HL-60/S4 treated with retinoic acid at 250 ng/mL for 4 days and 3 days (cell line): ENCODE results near the gene GRB2.
"Not testable (repeated sequence)": the region's sequence is repeated elsewhere in the genome, so short reads cannot be mapped to it uniquely, and the experiment has no call there.

ENCODE experiments used
- in situ Hi-C: fragments of 300-500 bp; cut with MboI; formaldehyde crosslinking; loops from 2 replicates; pipeline ENCODE4 v1.7.0; 2022; ENCODE audit warnings: low sequenced_read_pairs

Gene GRB2

GRCh38 chr17:75388476-75389030, 16.9 kb downstream of the GRB2 start:
- in situ Hi-C loops: no loop called here

- in situ Hi-C loops: no loop called here
These were observed 17.7 kb downstream of the GRB2 start for GRCh38 chr17:75387771-75388170.

- in situ Hi-C loops: no loop called here
These were observed 19.0 kb downstream of the GRB2 start for GRCh38 chr17:75386430-75386829.

- in situ Hi-C loops: no loop called here
These were observed 20.7 kb downstream of the GRB2 start for GRCh38 chr17:75384751-75385150.

- in situ Hi-C loops: no loop called here
These were observed 21.7 kb downstream of the GRB2 start for GRCh38 chr17:75383842-75384195.

- in situ Hi-C loops: no loop called here
These were observed 24.7 kb downstream of the GRB2 start for GRCh38 chr17:75380750-75381149.

- in situ Hi-C loops: no loop called here
These were observed 25.2 kb downstream of the GRB2 start for GRCh38 chr17:75380315-75380714.

- in situ Hi-C loops: not testable (repeated sequence)
These were observed 26.1 kb downstream of the GRB2 start for GRCh38 chr17:75379426-75379825.

GRCh38 chr17:75373280-75373679, 32.2 kb downstream of the GRB2 start:
- in situ Hi-C loops: no loop called here

GRCh38 chr17:75371981-75372380, 33.5 kb downstream of the GRB2 start:
- in situ Hi-C loops: no loop called here

- in situ Hi-C loops: no loop called here
These were observed 34.1 kb downstream of the GRB2 start for GRCh38 chr17:75371339-75371738.

GRCh38 chr17:75370286-75370915, 35.1 kb downstream of the GRB2 start:
- in situ Hi-C loops: no loop called here

- in situ Hi-C loops: not testable (repeated sequence)
These were observed 37.4 kb downstream of the GRB2 start for GRCh38 chr17:75367838-75368789.

- in situ Hi-C loops: no loop called here
These were observed 38.2 kb downstream of the GRB2 start for GRCh38 chr17:75367312-75367711.

GRCh38 chr17:75366432-75366831, 39.0 kb downstream of the GRB2 start:
- in situ Hi-C loops: no loop called here

- in situ Hi-C loops: no loop called here
These were observed 39.6 kb downstream of the GRB2 start for GRCh38 chr17:75365931-75366275.

- in situ Hi-C loops: no loop called here
These were observed 40.2 kb downstream of the GRB2 start for GRCh38 chr17:75365009-75365930.

GRCh38 chr17:75364078-75364477, 41.4 kb downstream of the GRB2 start:
- in situ Hi-C loops: no loop called here

GRCh38 chr17:75361996-75362395, 43.5 kb downstream of the GRB2 start:
- in situ Hi-C loops: no loop called here

- in situ Hi-C loops: no loop called here
These were observed 44.1 kb downstream of the GRB2 start for GRCh38 chr17:75361344-75361743.
